ENCODE data around the gene SPACA6. TPM values are rescaled to one million over a fixed set of nuclear protein-coding genes. Genes with fewer than 3 reads are reported as not detected.

The SPACA6 gene
- total RNA-seq, 6 donors from 2014 or later = 6.2 to 157 (median 19.7) TPM

DNA sequence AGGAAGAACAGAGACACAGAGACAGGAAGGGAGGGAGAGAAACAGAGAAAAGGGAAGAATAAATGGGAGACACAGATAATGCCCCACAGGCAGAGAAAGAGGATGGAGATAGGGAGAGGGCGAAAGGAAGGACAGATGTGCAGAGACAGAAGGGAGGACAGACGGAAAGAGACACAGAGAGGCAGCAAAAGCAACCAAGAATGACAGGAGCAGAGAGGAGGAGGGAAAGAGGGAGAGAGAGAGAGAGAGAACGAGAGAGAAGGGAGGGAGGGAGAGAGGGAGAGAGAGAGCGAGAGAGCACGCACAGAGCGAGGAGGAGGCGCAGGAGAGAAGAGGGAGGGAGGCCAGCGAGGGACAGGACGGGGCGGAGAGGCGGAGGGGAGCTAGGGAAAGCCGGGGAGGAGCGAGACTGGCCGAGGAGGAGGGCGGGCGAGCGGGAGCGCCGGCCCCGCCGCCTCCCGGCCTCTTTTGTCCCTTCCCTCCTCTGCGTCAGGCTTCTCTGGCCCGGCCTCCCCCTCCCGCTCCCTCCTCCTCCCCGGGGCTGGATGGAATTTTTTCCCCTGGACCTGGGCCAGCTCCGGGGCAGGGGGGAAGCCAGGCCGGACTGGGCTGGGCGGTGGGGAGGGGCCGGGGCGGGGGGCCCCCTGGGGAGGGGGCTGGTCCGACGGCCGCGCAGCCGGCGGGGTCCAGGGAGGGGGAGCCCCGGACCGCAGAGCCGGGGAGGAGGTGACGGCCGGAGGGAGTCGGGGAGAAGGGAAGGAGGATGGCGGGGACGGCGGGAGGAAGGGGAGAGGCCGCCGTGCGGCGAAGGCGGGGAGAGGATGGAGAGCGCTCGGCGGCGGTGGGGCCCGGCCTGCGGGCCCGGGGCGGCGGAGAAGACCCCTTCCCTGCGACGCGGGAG lies 4.2 kb upstream of the SPACA6 start:
- H3K4me3 ChIP-seq = peak overlapping the region; percentile 69 to 89 (median 76)
- ATAC-seq (ENCODE audit: low FRiP score in 2 of 2) (peak; percentile 90 to 93), DNase-seq (peak; percentile 86 to 91)
- 3% methylated on average over 26 to 42 of the region's 63 CpGs for WGBS, 2 donors
- peaks cover 37 to 48% (median 37%) of the 10 kb centered on the region in 4 donors for H3K4me1 ChIP-seq
- TF ChIP-seq EP300 (IDR thresholded peaks at IDR 0.05) = no peak
- TF ChIP-seq, protein P1, sequence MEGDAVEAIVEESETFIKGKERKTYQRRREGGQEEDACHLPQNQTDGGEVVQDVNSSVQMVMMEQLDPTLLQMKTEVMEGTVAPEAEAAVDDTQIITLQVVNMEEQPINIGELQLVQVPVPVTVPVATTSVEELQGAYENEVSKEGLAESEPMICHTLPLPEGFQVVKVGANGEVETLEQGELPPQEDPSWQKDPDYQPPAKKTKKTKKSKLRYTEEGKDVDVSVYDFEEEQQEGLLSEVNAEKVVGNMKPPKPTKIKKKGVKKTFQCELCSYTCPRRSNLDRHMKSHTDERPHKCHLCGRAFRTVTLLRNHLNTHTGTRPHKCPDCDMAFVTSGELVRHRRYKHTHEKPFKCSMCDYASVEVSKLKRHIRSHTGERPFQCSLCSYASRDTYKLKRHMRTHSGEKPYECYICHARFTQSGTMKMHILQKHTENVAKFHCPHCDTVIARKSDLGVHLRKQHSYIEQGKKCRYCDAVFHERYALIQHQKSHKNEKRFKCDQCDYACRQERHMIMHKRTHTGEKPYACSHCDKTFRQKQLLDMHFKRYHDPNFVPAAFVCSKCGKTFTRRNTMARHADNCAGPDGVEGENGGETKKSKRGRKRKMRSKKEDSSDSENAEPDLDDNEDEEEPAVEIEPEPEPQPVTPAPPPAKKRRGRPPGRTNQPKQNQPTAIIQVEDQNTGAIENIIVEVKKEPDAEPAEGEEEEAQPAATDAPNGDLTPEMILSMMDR (IDR thresholded peaks at IDR 0.05) = peak in 4 of 6 experiments; percentile 18 to 52 (median 22)
- TF ChIP-seq POLR2AphosphoS5 (IDR thresholded peaks at IDR 0.05) = peak in 1 of 2 donors; percentile 72
- TF ChIP-seq POLR2A (IDR thresholded peaks at IDR 0.05) = peak in 2 of 4 donors; percentile 54 to 70
- peak overlapping the region; percentile 89 to 96 (median 94) for H3K27ac ChIP-seq
- no peaks in the 10 kb centered on the region for H3K27me3 ChIP-seq
- H3K36me3 ChIP-seq = peaks cover 0 to 8% (median 3%) of the 10 kb centered on the region in 4 donors
- H3K9me3 ChIP-seq = no peaks in the 10 kb centered on the region

DNA sequence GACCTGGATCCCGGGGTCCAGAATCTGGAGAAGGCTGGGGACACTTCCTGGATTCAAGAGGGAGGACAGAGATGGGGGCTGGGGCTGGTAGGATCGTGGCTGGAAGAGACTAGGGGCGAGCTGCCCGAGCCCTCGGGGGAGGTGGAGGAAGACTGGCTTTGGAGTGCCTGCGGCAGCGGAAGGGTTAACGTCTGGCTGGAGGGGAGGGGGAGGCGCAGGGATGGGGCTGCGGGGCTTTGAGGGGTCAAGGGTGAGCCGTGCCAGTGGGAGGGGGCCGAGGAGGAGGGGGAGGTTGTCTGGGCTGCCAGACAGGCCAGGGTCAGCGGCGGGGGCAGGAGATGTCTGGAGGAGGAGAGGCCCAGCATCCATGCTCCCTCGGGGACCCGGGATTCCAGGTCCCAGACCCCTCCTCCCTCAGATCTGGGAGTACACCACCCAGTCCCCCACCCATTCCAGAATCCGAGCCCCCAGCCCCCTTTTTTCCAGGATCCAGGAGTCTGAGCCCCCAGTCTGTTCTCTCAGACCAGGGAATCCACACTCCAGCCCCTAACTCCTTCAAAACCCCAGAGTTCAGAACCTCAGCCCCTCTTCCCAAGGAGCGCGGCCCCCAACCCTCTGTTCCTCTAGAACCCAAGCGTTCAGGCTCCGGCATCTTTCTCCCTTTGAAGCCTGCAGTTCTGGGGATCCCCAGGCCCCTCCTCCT lies 3.2 kb upstream of the SPACA6 start:
- peak; percentile 62 to 69 for DNase-seq
- peak in 1 of 2 donors; percentile 13 for ATAC-seq (ENCODE audit: low FRiP score in 2 of 2)
- H3K27ac ChIP-seq = peak overlapping the region; percentile 89 to 96 (median 94)
- H3K9me3 ChIP-seq = no peaks in the 10 kb centered on the region
- H3K4me3 ChIP-seq = peak overlapping the region; percentile 69 to 89 (median 76)
- 2% methylated on average over 13 to 16 of the region's 21 CpGs for WGBS, 2 donors
- H3K4me1 ChIP-seq = peaks cover 37 to 48% (median 38%) of the 10 kb centered on the region in 4 donors
- no peaks in the 10 kb centered on the region for H3K27me3 ChIP-seq
- H3K36me3 ChIP-seq = peaks cover 0 to 18% (median 6%) of the 10 kb centered on the region in 4 donors
- TF ChIP-seq POLR2A (IDR thresholded peaks at IDR 0.05) = no peak
- no peak for TF ChIP-seq EP300 (IDR thresholded peaks at IDR 0.05)
- TF ChIP-seq, protein P1 (IDR thresholded peaks at IDR 0.05) = no peak
- no peak for TF ChIP-seq POLR2AphosphoS5 (IDR thresholded peaks at IDR 0.05)

DNA sequence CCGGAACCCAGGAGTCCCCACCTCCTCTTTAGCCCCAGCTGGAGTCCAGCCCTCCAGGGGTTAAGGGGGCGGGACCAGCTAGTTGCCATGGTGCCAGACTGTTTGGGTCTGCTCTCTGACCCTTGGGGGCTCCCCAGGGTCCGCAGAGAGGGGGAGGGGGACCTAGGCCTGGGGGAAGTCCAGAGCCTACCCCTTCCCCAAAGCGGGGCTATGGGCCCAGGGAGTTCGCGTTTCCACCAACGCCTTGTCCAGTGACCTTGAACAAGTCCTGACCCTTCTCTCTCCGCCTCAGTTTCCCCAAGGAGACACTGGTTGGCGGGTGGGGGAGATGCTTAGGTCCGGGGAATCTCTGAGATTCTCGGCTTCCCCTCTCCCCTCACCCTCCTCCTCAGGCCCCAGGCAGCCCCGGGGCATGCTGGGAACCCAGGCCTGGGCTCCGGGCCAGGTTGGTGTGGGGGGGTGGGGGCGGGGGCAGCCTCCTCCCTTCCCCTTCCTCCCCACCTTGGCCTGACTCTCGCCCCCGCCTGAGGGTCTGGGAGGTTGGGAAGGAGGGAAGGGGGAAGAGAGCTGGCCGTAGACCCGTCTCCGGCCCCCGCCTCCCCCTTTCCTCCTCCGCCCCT lies 2.6 kb upstream of the SPACA6 start:
- 1 to 5% methylated on average over 6 to 17 of the region's 21 CpGs for WGBS, 2 donors
- ATAC-seq (ENCODE audit: low FRiP score in 2 of 2) (peak; percentile 62), DNase-seq (peak; percentile 50 to 88)

DNA sequence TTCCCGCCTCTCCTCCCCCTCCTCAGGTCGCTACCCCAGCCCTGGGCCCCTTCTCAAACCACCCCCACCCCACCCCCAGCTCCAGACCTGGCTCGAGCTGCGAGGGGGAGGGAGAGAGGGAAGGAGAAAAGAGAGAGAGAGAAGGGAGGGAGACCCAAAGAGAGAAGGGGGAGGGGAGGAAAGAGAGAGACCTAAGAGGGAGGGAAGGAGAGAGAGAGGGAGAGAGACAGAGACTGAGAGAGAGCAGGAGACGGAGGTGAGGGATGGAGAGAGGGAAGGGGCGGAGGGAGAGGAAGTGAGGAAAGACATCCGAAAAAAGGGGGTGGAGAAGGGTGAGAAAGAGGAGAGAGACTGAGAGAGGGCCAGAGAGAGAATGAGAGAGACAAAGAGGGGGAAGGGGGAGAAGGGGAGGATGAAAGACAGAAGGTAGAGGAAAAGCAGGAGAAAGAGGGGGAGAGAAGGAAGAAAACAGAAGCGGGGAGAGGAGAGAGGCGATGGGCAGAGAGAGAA lies 2.0 kb upstream of the SPACA6 start:
- Histone ChIP-seq H3K4me3 (peak overlapping the region; percentile 69 to 89 (median 76)), H3K36me3 (peaks cover 0 to 30% (median 18%) of the 10 kb centered on the region in 4 donors), H3K4me1 (peaks cover 37 to 48% (median 38%) of the 10 kb centered on the region in 4 donors), H3K27me3 (no peaks in the 10 kb centered on the region), H3K27ac (peak overlapping the region; percentile 89 to 96 (median 94)), H3K9me3 (no peaks in the 10 kb centered on the region)
- TF ChIP-seq POLR2AphosphoS5 (IDR thresholded peaks at IDR 0.05) (no peak), POLR2A (IDR thresholded peaks at IDR 0.05) (no peak), EP300 (IDR thresholded peaks at IDR 0.05) (no peak)
- TF ChIP-seq, protein P1 (IDR thresholded peaks at IDR 0.05) = no peak
- DNase-seq (no peak), ATAC-seq (ENCODE audit: low FRiP score in 2 of 2) (no peak)
- WGBS, 2 donors = 11 to 15% methylated on average over 8 of the region's 9 CpGs

More for the DNA sequence above, 2.6 kb upstream of the SPACA6 start:
- H3K4me1 ChIP-seq = peaks cover 37 to 48% (median 38%) of the 10 kb centered on the region in 4 donors
- H3K27me3 ChIP-seq = no peaks in the 10 kb centered on the region
- H3K9me3 ChIP-seq = no peaks in the 10 kb centered on the region
- H3K4me3 ChIP-seq = peak overlapping the region; percentile 69 to 89 (median 76)
- peak overlapping the region; percentile 89 to 96 (median 94) for H3K27ac ChIP-seq
- TF ChIP-seq POLR2AphosphoS5 (IDR thresholded peaks at IDR 0.05) (peak; percentile 20 to 63), EP300 (IDR thresholded peaks at IDR 0.05) (no peak), POLR2A (IDR thresholded peaks at IDR 0.05) (peak in 2 of 4 donors; percentile 11 to 54)
- peaks cover 0 to 25% (median 13%) of the 10 kb centered on the region in 4 donors for H3K36me3 ChIP-seq
